Small intestine (tissue), 7 donors: ENCODE measurements around the gene HEG1. TPM values are rescaled to one million over a fixed set of nuclear protein-coding genes. Genes with fewer than 3 reads are reported as not detected.

ENCODE experiments used
- DNase-seq, 2 donors: peaks; one replicate each; pipeline versions ENCODE4 v3.0.0 to v3.0.0-alpha.2; 2013
- FAIRE-seq: peaks from 2 replicates; lab custom pipeline; 2012; peaks lifted over from hg19 to GRCh38; lab: Jason Lieb, UNC
- H3K27ac ChIP-seq, 3 donors: one replicate each; pipeline ENCODE4 v1.5.1; 2013; ENCODE audit warnings: low read length in 2 of 3, mild to moderate bottlenecking in 2 of 3, control low read depth in 1 of 3, inconsistent platforms in 1 of 3, low read depth in 1 of 3, moderate library complexity in 1 of 3
- H3K27me3 ChIP-seq, 3 donors: one replicate each; pipeline ENCODE4 v1.6.1; 2013; ENCODE audit warnings: low read length in 3 of 3, inconsistent platforms in 1 of 3; ENCODE audit not compliant: control insufficient read depth in 3 of 3, insufficient read depth in 3 of 3
- H3K36me3 ChIP-seq, 3 donors: one replicate each; pipeline ENCODE4 v1.6.1; 2013; ENCODE audit warnings: low read length in 3 of 3, inconsistent platforms in 1 of 3, low read depth in 1 of 3, mild to moderate bottlenecking in 1 of 3, moderate library complexity in 1 of 3; ENCODE audit not compliant: control insufficient read depth in 3 of 3, insufficient read depth in 2 of 3
- H3K4me1 ChIP-seq, 3 donors: one replicate each; pipeline ENCODE4 v1.6.1; 2013; ENCODE audit warnings: low read length in 2 of 3, inconsistent platforms in 1 of 3, low read depth in 1 of 3, mild to moderate bottlenecking in 1 of 3, moderate library complexity in 1 of 3; ENCODE audit not compliant: control insufficient read depth in 3 of 3, insufficient read depth in 2 of 3
- H3K4me3 ChIP-seq, 3 donors: one replicate each; pipeline ENCODE4 v1.5.1; 2013; ENCODE audit warnings: low read length in 3 of 3, control low read depth in 1 of 3, inconsistent platforms in 1 of 3, low read depth in 1 of 3, mild to moderate bottlenecking in 1 of 3, moderate library complexity in 1 of 3
- H3K9me3 ChIP-seq, 2 donors: one replicate each; pipeline ENCODE4 v1.6.1; 2013; ENCODE audit warnings: low read depth in 1 of 2, low read length in 1 of 2; ENCODE audit not compliant: control insufficient read depth in 2 of 2, insufficient read depth in 1 of 2
- WGBS, 3 donors: extraction: QIAGEN DNeasy Blood & Tissue Kit; methylation state at CpG; one replicate each; pipeline ENCODE4 v1.1.7; 2013; 5-methylcytosine and 5-hydroxymethylcytosine counted together
- polyA plus RNA-seq, 4 donors: library from polyadenylated mRNA; stranded (reverse) in 3 of 4; unstranded in 1 of 4; fragments of 200-250 nt in 3 of 4; fragments of 120-200 nt in 1 of 4; gene quantifications; one replicate each; pipeline versions ENCODE4 v1.2.1 to v1.2.3, GENCODE V29; 2013
- donor health status: healthy with polysubstance abuse.
- donor health status: control.
- donor health status: control.
- donor health status: Bipolar disorder and iron deficiency.
- donor health status: healthy.

HEG1 gene
- polyA plus RNA-seq, 4 donors, result 0.27 to 16.6 (median 5.5) TPM

GRCh38 chr3:124952282-124952855 is 103.4 kb downstream of the HEG1 start:
- Histone ChIP-seq H3K4me1 (peaks cover 0 to 20% (median 0%) of the 10 kb centered on the region in 3 donors), H3K4me3 (no peak overlapping the region), H3K27ac (peak overlapping the region; percentile 55 to 85 (median 77)), H3K27me3 (no peaks in the 10 kb centered on the region), H3K9me3 (no peaks in the 10 kb centered on the region), H3K36me3 (no peaks in the 10 kb centered on the region)
- FAIRE-seq, result peak; percentile 81
- DNase-seq, result no peak
- WGBS, 3 donors, result 18 to 59% (median 32%) methylated on average over 5 of the region's 5 CpGs

DNA sequence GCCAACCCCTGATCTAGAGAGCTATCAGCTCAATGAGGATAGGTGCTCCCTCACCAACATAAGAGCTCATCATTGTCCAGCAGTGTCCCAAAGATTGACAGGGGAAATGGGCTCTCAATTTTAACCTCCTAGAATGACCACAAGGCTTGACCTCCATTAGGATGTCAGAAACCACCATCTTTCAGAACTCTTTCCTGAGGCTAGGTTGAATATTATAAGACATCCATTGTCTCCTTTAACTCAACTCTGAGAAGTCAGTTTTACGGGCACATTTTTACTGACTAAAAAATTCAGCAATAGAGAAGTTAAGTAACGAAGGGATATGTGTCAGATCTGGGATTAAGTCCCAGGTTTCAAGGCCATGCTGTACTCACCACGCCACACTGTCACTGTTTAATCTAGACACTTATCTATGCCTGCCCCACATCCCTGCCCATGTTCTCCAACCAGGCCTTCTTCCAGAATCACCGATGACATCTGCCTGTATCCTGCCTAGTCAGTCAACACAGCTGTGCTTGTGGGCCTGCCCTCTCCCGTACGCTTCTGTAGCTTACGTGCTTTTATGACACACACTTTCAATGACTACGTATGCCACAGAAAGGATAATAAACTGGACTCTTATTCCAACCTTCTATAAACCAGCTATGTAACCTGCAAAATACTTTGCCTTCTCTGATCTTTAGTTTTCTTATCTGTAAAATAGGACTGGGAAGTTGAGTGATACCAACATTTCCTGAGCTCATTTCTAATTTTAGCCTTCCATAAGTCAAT is 104.1 kb downstream of the HEG1 start:
- 31 to 66% (median 48%) methylated on average over 8 of the region's 8 CpGs for WGBS, 3 donors

GRCh38 chr3:124950026-124950425 is 105.8 kb downstream of the HEG1 start:
- Histone ChIP-seq H3K4me3 (no peak overlapping the region), H3K27me3 (no peaks in the 10 kb centered on the region), H3K4me1 (peaks cover 0 to 20% (median 0%) of the 10 kb centered on the region in 3 donors), H3K9me3 (no peaks in the 10 kb centered on the region), H3K27ac (no peak overlapping the region), H3K36me3 (no peaks in the 10 kb centered on the region)
- no peak for FAIRE-seq
- 79 to 89% (median 88%) methylated on average over 3 of the region's 3 CpGs for WGBS, 3 donors
- no peak for DNase-seq

More for the DNA sequence above, 104.1 kb downstream of the HEG1 start:
- peak; percentile 92 to 94 for DNase-seq
- H3K27me3 ChIP-seq, result no peaks in the 10 kb centered on the region
- peak overlapping the region; percentile 69 to 85 (median 85) for H3K27ac ChIP-seq
- H3K4me3 ChIP-seq, result no peak overlapping the region
- H3K36me3 ChIP-seq, result no peaks in the 10 kb centered on the region
- FAIRE-seq, result no peak
- no peaks in the 10 kb centered on the region for H3K9me3 ChIP-seq
- H3K4me1 ChIP-seq, result peaks cover 0 to 20% (median 0%) of the 10 kb centered on the region in 3 donors

DNA sequence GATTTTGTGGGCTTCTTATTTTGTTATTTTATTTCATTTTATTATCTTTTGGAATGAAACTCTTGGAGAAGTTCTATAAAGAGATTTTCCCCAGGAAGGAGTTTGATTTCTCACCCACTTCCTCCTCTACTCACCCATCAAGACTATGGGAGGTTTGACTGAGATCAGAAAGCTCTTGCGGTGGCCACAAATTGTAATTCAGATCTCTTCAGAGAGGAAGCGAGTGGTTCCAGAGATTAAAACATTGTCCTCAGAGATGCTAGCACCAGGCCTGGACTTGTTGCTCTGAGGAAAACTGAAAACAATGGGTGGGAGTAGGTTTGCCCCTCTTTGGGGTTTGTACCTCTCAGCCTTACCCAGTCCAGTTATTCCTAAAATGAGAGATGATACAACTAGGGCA is 113.2 kb downstream of the HEG1 start:
- WGBS, 3 donors, result 88 to 98% (median 96%) methylated on average over 2 of the region's 2 CpGs
- Histone ChIP-seq H3K27me3 (peaks cover 0 to 2% (median 0%) of the 10 kb centered on the region in 3 donors), H3K4me3 (no peak overlapping the region), H3K9me3 (no peaks in the 10 kb centered on the region), H3K27ac (no peak overlapping the region), H3K4me1 (no peaks in the 10 kb centered on the region), H3K36me3 (no peaks in the 10 kb centered on the region)
- DNase-seq (no peak), FAIRE-seq (no peak)

- H3K4me1 ChIP-seq, result no peaks in the 10 kb centered on the region
- DNase-seq (no peak), FAIRE-seq (no peak)
- 72 to 85% (median 80%) methylated on average over 12 of the region's 12 CpGs for WGBS, 3 donors
- peaks cover 0 to 1% of the 10 kb centered on the region in 2 donors for H3K9me3 ChIP-seq
- no peak overlapping the region for H3K27ac ChIP-seq
- peaks cover 0 to 2% (median 0%) of the 10 kb centered on the region in 3 donors for H3K27me3 ChIP-seq
- H3K36me3 ChIP-seq, result no peaks in the 10 kb centered on the region
- H3K4me3 ChIP-seq, result no peak overlapping the region
Measured at GRCh38 chr3:124941771-124942170, 114.0 kb downstream of the HEG1 start.

DNA sequence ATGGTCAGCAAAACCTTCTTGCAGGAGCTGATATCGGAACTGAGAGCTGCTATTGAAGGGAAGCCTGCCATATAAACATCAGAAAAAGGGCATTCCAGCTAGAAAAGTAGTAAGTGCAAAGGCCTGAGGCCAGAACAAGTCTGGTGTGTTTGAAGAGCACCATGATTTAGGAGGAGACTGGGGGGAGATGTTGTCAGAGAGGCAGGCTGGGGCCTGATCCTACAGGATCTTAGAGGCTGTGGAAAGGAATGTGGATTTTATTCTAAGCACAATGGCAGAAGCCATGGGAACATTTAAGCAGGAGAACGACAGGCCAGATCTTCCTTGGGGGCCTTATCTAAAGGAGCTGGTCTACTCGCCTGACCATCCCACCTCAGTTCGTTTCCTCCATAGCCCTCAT is 116.1 kb downstream of the HEG1 start:
- no peak overlapping the region for H3K4me3 ChIP-seq
- FAIRE-seq, result no peak
- H3K27ac ChIP-seq, result no peak overlapping the region
- no peaks in the 10 kb centered on the region for H3K36me3 ChIP-seq
- H3K9me3 ChIP-seq, result peaks cover 0 to 15% of the 10 kb centered on the region in 2 donors
- H3K4me1 ChIP-seq, result peaks cover 0 to 11% (median 0%) of the 10 kb centered on the region in 3 donors
- peaks cover 0 to 2% (median 0%) of the 10 kb centered on the region in 3 donors for H3K27me3 ChIP-seq
- DNase-seq, result no peak
- 72 to 91% (median 91%) methylated on average over 4 of the region's 4 CpGs for WGBS, 3 donors

- no peak for FAIRE-seq
- no peak for DNase-seq
- H3K9me3 ChIP-seq, result peaks cover 0 to 15% of the 10 kb centered on the region in 2 donors
- peaks cover 0 to 3% (median 0%) of the 10 kb centered on the region in 3 donors for H3K27me3 ChIP-seq
- 91 to 93% (median 93%) methylated on average over 5 of the region's 5 CpGs for WGBS, 3 donors
- H3K36me3 ChIP-seq, result no peaks in the 10 kb centered on the region
- no peak overlapping the region for H3K27ac ChIP-seq
- H3K4me1 ChIP-seq, result peaks cover 0 to 11% (median 0%) of the 10 kb centered on the region in 3 donors
- no peak overlapping the region for H3K4me3 ChIP-seq
Measured at GRCh38 chr3:124938896-124939295, 116.9 kb downstream of the HEG1 start.

GRCh38 chr3:124937049-124937448 is 118.7 kb downstream of the HEG1 start:
- Histone ChIP-seq H3K4me3 (no peak overlapping the region), H3K27me3 (peaks cover 0 to 3% (median 0%) of the 10 kb centered on the region in 3 donors), H3K36me3 (peaks cover 0 to 10% (median 0%) of the 10 kb centered on the region in 3 donors), H3K27ac (no peak overlapping the region), H3K4me1 (peaks cover 0 to 11% (median 0%) of the 10 kb centered on the region in 3 donors), H3K9me3 (peaks cover 0 to 15% of the 10 kb centered on the region in 2 donors)
- WGBS, 3 donors, result 93 to 98% (median 93%) methylated on average over 3 of the region's 3 CpGs
- DNase-seq, result no peak
- FAIRE-seq, result no peak
